Fibroblast of lung (primary cell): ENCODE measurements around the gene AP4B1. TPM values are rescaled to one million over a fixed set of nuclear protein-coding genes. Genes with fewer than 3 reads are reported as not detected.
A peak's percentile ranks its signal among the peaks of the same experiment; 100 is the strongest.

Source experiments
- DNase-seq, 2 donors: peaks; one replicate each; pipeline versions ENCODE4 v3.0.0 to v3.0.0-alpha.2; 2010; ENCODE audit warnings: low read depth in 2 of 2
- H2AFZ ChIP-seq: 2 replicates; pipeline ENCODE4 v1.5.1; 2012; ENCODE audit warnings: low read length, control low read depth, inconsistent platforms
- H3K27ac ChIP-seq: 2 replicates; pipeline ENCODE4 v1.5.1; 2011; ENCODE audit warnings: low read length, control low read depth; ENCODE audit not compliant: insufficient read depth
- H3K27me3 ChIP-seq: 2 replicates; pipeline ENCODE4 v1.5.1; 2011; ENCODE audit warnings: mild to moderate bottlenecking, low read length; ENCODE audit not compliant: control insufficient read depth, insufficient read depth
- H3K36me3 ChIP-seq: 2 replicates; pipeline ENCODE4 v1.5.1; 2011; ENCODE audit warnings: low read length; ENCODE audit not compliant: control insufficient read depth, insufficient read depth
- H3K4me1 ChIP-seq: 2 replicates; pipeline ENCODE4 v1.5.1; 2011; ENCODE audit warnings: low read length; ENCODE audit not compliant: control insufficient read depth, insufficient read depth; ENCODE audit errors: extremely low read depth
- H3K4me2 ChIP-seq: 2 replicates; pipeline ENCODE4 v1.5.1; 2011; ENCODE audit warnings: low read length, control low read depth; ENCODE audit not compliant: insufficient read depth; ENCODE audit errors: extremely low read depth
- H3K4me3 ChIP-seq, 4 experiments: fragments of 200-600 bp in 1 of 4; sonication (generic) in 1 of 4; replicated peaks in 1 of 4; 2 replicates each; pipeline ENCODE4 v1.5.1; 2011 to 2016; ENCODE audit warnings: low read length in 4 of 4, low read depth in 3 of 4, mild to moderate bottlenecking in 3 of 4, control low read depth in 2 of 4, inconsistent platforms in 1 of 4, mixed read lengths in 1 of 4; ENCODE audit not compliant: insufficient read depth in 1 of 4; ENCODE audit errors: control extremely low read depth in 1 of 4
- H3K79me2 ChIP-seq: 2 replicates; pipeline ENCODE4 v1.5.1; 2012; ENCODE audit warnings: mild to moderate bottlenecking, low read length, inconsistent platforms; ENCODE audit not compliant: control insufficient read depth, insufficient read depth
- H3K9ac ChIP-seq: 2 replicates; pipeline ENCODE4 v1.5.1; 2011; ENCODE audit warnings: mild to moderate bottlenecking, low read length, control low read depth; ENCODE audit not compliant: insufficient read depth
- H3K9me3 ChIP-seq: 2 replicates; pipeline ENCODE4 v1.5.1; 2012; ENCODE audit warnings: low read depth, low read length; ENCODE audit not compliant: control insufficient read depth, insufficient read depth
- H4K20me1 ChIP-seq: 2 replicates; pipeline ENCODE4 v1.5.1; 2011; ENCODE audit warnings: low read length; ENCODE audit not compliant: control insufficient read depth, insufficient read depth; ENCODE audit errors: extremely low read depth
- EZH2 ChIP-seq: IDR thresholded peaks from 2 replicates; pipeline ENCODE4 v1.5.1; 2012; ENCODE audit warnings: low read length, control low read depth, mild to moderate bottlenecking; ENCODE audit errors: missing control alignments
- polyA plus RNA-seq, 2 donors: library from polyadenylated mRNA; depleted of rRNA in 1 of 2; stranded (reverse) in 1 of 2; unstranded in 1 of 2; fragments of >200 nt; gene quantifications; 2 replicates each; pipeline ENCODE4 v1.2.1, GENCODE V29; 2011 to 2012; ENCODE audit warnings: missing spikeins in 1 of 2
- total RNA-seq: library from RNA; depleted of rRNA; stranded (reverse); fragments of >200 nt; gene quantifications from 2 replicates; pipeline ENCODE4 v1.2.1, GENCODE V29; 2014
- TF ChIP-seq, protein P1 (sequence below), 2 donors: IDR thresholded peaks in 1 of 2; conservative IDR thresholded peaks in 1 of 2; 1 replicate in 1 of 2; 2 replicates in 1 of 2; pipeline ENCODE4 v1.5.1; 2011 to 2012; ENCODE audit warnings: low read length in 2 of 2, control low read depth in 1 of 2, inconsistent platforms in 1 of 2, low read depth in 1 of 2, mild to moderate bottlenecking in 1 of 2

AP4B1 gene
- total and polyA plus RNA-seq, 2 donors (not counting 1 experiment from before 2014, with no cell fraction given): 11.7 to 16.8 TPM

DNA sequence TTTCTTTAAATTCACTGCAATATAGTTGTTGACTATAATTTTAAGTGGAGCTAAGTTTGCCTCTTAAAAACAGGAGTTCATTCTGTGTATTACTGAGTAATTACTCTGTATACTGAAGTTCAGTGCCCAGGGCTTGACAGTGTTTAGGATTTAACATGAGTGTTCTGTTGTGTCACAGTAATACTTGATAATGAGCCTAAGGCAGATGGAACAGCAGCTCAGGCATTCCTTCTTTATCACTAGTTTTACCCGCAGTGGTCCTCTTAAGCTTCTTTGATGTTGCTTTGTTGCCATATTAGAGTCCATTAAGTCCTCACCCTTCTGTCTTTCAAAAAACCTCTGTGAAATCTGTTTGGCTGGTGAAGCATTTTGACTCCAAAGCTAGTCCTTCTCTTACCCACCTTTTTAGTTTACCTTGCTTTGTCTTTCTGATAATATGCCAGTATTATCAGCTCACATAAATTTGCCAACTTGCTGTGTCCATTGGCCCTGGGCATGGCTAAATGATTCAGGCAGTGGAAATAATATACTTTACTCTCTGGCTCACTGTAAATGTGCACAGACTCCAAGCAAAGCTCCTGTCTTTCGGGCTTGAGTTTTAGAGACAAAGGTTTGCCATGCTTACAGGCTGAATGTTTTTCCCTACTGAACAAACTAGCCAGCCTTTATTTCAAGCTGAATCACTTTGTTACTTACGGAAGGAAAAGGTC, 42.2 kb upstream of the AP4B1 start:
- no peaks in the 10 kb centered on the region for H3K36me3 ChIP-seq
- H3K27me3 ChIP-seq: no peaks in the 10 kb centered on the region
- H3K9me3 ChIP-seq: no peaks in the 10 kb centered on the region
- peaks cover 14% of the 10 kb centered on the region for H3K79me2 ChIP-seq
- no peak overlapping the region for H3K9ac ChIP-seq
- H3K4me2 ChIP-seq: no peak overlapping the region
- peak; percentile 5 to 36 for DNase-seq
- H3K27ac ChIP-seq: no peak overlapping the region
- no peaks in the 10 kb centered on the region for H3K4me1 ChIP-seq
- H3K4me3 ChIP-seq: no peak overlapping the region
- TF ChIP-seq, protein P1, sequence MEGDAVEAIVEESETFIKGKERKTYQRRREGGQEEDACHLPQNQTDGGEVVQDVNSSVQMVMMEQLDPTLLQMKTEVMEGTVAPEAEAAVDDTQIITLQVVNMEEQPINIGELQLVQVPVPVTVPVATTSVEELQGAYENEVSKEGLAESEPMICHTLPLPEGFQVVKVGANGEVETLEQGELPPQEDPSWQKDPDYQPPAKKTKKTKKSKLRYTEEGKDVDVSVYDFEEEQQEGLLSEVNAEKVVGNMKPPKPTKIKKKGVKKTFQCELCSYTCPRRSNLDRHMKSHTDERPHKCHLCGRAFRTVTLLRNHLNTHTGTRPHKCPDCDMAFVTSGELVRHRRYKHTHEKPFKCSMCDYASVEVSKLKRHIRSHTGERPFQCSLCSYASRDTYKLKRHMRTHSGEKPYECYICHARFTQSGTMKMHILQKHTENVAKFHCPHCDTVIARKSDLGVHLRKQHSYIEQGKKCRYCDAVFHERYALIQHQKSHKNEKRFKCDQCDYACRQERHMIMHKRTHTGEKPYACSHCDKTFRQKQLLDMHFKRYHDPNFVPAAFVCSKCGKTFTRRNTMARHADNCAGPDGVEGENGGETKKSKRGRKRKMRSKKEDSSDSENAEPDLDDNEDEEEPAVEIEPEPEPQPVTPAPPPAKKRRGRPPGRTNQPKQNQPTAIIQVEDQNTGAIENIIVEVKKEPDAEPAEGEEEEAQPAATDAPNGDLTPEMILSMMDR (conservative IDR thresholded peaks at IDR 0.05 in 1 of 2, IDR thresholded peaks at IDR 0.05 in 1 of 2; ENCODE audit: low read depth in 1 of 2, low read length in 2 of 2): no peak
- TF ChIP-seq EZH2: no peak
- no peak overlapping the region for H2AFZ ChIP-seq
- H4K20me1 ChIP-seq: no peaks in the 10 kb centered on the region

DNA sequence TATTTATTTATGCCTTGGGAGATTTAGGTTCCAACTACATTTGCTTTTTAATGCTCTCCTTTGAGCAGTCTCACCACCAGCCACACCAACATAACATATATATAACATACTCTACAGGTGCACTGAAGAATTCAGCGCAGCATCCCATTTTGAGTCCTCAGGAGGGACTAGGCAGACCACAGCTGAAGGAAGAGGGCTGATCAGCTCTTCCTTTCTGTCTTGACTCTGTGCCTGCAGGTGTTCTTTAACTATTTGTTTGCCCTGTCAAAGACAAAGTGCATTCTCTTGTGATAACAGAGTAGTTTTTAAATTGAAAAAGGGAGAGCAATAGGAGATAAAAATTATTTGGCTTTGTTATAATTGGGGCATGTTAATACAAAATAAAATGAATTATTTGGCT, 41.5 kb upstream of the AP4B1 start:
- Histone ChIP-seq H3K4me3 (no peak overlapping the region), H3K79me2 (peaks cover 16% of the 10 kb centered on the region), H3K9me3 (no peaks in the 10 kb centered on the region), H2AFZ (no peak overlapping the region), H3K4me1 (no peaks in the 10 kb centered on the region), H3K36me3 (no peaks in the 10 kb centered on the region), H3K9ac (no peak overlapping the region), H3K27me3 (no peaks in the 10 kb centered on the region), H4K20me1 (no peaks in the 10 kb centered on the region), H3K4me2 (no peak overlapping the region), H3K27ac (no peak overlapping the region)
- TF ChIP-seq EZH2: no peak
- TF ChIP-seq, protein P1 (conservative IDR thresholded peaks at IDR 0.05 in 1 of 2, IDR thresholded peaks at IDR 0.05 in 1 of 2; ENCODE audit: low read depth in 1 of 2, low read length in 2 of 2): no peak
- no peak for DNase-seq

DNA sequence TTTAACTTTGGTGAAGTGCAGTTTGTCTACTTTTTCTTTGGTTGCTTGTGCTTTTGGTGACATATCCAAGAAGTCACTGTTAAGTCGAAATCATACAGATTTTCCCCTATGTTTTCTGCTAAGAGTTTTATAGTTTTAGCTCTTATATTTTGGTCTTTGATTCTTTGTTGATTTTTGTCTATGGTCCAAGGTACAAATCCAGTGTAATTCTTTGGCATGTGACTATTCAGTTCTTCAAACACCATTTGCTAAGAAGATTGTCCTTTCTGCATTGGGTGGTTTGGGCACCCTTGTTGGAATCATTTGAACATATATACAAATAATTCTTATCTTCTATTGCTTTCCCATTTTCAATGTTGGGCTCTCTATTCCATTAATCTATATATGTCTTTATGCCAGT, 40.7 kb upstream of the AP4B1 start:
- Histone ChIP-seq H3K4me1 (no peaks in the 10 kb centered on the region), H3K36me3 (peaks cover 5% of the 10 kb centered on the region), H3K27ac (no peak overlapping the region), H3K4me3 (no peak overlapping the region), H3K9me3 (no peaks in the 10 kb centered on the region), H2AFZ (no peak overlapping the region), H3K27me3 (no peaks in the 10 kb centered on the region), H3K4me2 (no peak overlapping the region), H3K9ac (no peak overlapping the region), H3K79me2 (peaks cover 20% of the 10 kb centered on the region), H4K20me1 (no peaks in the 10 kb centered on the region)
- DNase-seq: no peak
- TF ChIP-seq, protein P1 (conservative IDR thresholded peaks at IDR 0.05 in 1 of 2, IDR thresholded peaks at IDR 0.05 in 1 of 2; ENCODE audit: low read depth in 1 of 2, low read length in 2 of 2): no peak
- no peak for TF ChIP-seq EZH2
